Gastrocnemius medialis (tissue), 4 donors: ENCODE data around the gene PNMA8A. TPM values are rescaled to one million over a fixed set of nuclear protein-coding genes. Genes with fewer than 3 reads are reported as not detected.

Source experiments
- ATAC-seq, 2 donors: fragments of 150-250 bp; one replicate each; pipeline ENCODE4 v1.9.1; 2016
- DNase-seq, 2 donors: peaks; one replicate each; pipeline ENCODE4 v3.0.0-alpha.2; 2019
- H3K27ac ChIP-seq, 4 donors: fragments of 200-600 bp; sonication (generic); 1 replicate in 1 of 4; 2 replicates in 3 of 4; pipeline ENCODE4 v1.5.1; 2016 to 2018; ENCODE audit warnings: mild to moderate bottlenecking in 2 of 4, moderate library complexity in 1 of 4
- H3K27me3 ChIP-seq, 3 donors: fragments of 200-600 bp; sonication (generic) in 2 of 3; 1 replicate in 1 of 3; 2 replicates in 2 of 3; pipeline versions ENCODE4 v1.5.1 to v1.6.0; 2016 to 2019; ENCODE audit warnings: mild to moderate bottlenecking in 1 of 3, moderate library complexity in 1 of 3
- H3K36me3 ChIP-seq, 2 donors: fragments of 200-600 bp; sonication (generic) in 1 of 2; one replicate each; pipeline ENCODE4 v1.5.1; 2017 to 2018
- H3K4me1 ChIP-seq, 2 donors: fragments of 200-600 bp; sonication (generic) in 1 of 2; one replicate each; pipeline ENCODE4 v1.5.1; 2016 to 2017; ENCODE audit warnings: mild to moderate bottlenecking in 2 of 2
- H3K4me3 ChIP-seq, 4 donors: fragments of 200-600 bp; sonication (generic) in 3 of 4; 1 replicate in 1 of 4; 2 replicates in 3 of 4; pipeline ENCODE4 v1.5.1; 2016 to 2019; ENCODE audit warnings: mild to moderate bottlenecking in 2 of 4
- H3K9me3 ChIP-seq, 3 donors: fragments of 200-600 bp; sonication (generic) in 2 of 3; 1 replicate in 1 of 3; 2 replicates in 2 of 3; pipeline ENCODE4 v1.5.1; 2016 to 2019
- POLR2A ChIP-seq, 2 donors: fragments of 450-650 bp; IDR thresholded peaks; one replicate each; pipeline ENCODE4 v1.6.1; 2017; ENCODE audit warnings: antibody characterized with exemption in 2 of 2, mild to moderate bottlenecking in 2 of 2, moderate library complexity in 2 of 2
- in situ Hi-C, 4 donors: fragments of 200-750 bp; cut with MboI; loops; one replicate each; pipeline versions ENCODE4 v1.15.0 to v1.8.0; 2017; ENCODE audit warnings: low sequenced_read_pairs in 4 of 4
- intact Hi-C: fragments of 100-400 bp; cut with DNase I; formaldehyde crosslinking; loops from one replicate; pipeline ENCODE4 v1.15.1; 2023; ENCODE audit warnings: low total_unique reads
- total RNA-seq, 4 donors: library from RNA; depleted of rRNA; stranded (reverse); fragments of >200 nt; gene quantifications; one replicate each; pipeline versions ENCODE4 v1.1.0 to v1.2.3, GENCODE V29; 2016
- TF ChIP-seq, protein P1 (sequence below), 5 experiments: fragments of 450-650 bp in 3 of 5; fragments of 200-600 bp in 2 of 5; sonication (generic) in 2 of 5; IDR thresholded peaks in 4 of 5; conservative IDR thresholded peaks in 1 of 5; 1 replicate in 4 of 5; 2 replicates in 1 of 5; pipeline ENCODE4 v1.5.1; 2016 to 2019; ENCODE audit warnings: antibody characterized with exemption in 5 of 5, mild to moderate bottlenecking in 3 of 5, moderate library complexity in 3 of 5

Gene PNMA8A
- total RNA-seq, 4 donors from 2014 or later = 0.13 to 0.83 (median 0.60) TPM; not detected in 1

DNA sequence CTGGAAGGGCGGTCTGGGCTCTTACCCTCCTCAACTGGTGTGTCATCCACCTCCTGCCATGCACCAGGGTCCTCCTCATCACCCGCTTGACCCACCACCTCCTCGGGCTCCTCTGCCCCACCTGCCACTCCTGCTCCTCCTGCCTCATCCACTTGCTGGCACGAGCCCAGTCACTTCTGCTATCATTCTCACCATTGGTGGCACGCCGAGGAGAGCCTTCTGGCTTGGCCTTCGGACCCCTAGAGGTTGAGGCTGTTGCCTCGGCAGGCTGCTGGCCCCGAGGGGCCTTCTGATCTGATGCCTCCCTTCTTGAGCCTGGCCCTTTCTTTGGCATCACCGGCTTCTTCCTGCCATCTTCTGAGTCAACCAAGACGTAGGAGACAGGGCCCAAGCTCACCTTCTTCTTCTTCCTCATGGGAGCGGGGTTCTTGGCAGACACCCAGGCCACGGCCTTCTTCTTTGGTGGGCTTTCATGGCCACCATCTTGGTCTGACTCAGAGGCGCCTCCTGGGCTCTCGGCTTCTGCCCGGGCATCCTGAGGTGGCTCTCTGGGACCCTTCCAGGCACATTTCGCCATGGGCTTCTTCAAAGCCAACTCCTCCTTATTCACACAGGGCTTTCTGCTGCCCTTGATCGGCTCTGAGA lies 1.7 kb downstream of the PNMA8A start:
- in situ Hi-C loops (no loop called here), intact Hi-C loops (no loop called here)
- Histone ChIP-seq H3K4me1 (peaks cover 0 to 3% of the 10 kb centered on the region in 2 donors), H3K9me3 (no peaks in the 10 kb centered on the region), H3K36me3 (no peaks in the 10 kb centered on the region), H3K27ac (no peak overlapping the region), H3K4me3 (no peak overlapping the region), H3K27me3 (peaks cover 0 to 15% (median 3%) of the 10 kb centered on the region in 3 donors)
- no peak for ATAC-seq
- no peak for DNase-seq
- TF ChIP-seq, protein P1, sequence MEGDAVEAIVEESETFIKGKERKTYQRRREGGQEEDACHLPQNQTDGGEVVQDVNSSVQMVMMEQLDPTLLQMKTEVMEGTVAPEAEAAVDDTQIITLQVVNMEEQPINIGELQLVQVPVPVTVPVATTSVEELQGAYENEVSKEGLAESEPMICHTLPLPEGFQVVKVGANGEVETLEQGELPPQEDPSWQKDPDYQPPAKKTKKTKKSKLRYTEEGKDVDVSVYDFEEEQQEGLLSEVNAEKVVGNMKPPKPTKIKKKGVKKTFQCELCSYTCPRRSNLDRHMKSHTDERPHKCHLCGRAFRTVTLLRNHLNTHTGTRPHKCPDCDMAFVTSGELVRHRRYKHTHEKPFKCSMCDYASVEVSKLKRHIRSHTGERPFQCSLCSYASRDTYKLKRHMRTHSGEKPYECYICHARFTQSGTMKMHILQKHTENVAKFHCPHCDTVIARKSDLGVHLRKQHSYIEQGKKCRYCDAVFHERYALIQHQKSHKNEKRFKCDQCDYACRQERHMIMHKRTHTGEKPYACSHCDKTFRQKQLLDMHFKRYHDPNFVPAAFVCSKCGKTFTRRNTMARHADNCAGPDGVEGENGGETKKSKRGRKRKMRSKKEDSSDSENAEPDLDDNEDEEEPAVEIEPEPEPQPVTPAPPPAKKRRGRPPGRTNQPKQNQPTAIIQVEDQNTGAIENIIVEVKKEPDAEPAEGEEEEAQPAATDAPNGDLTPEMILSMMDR (IDR thresholded peaks at IDR 0.05 in 4 of 5, conservative IDR thresholded peaks at IDR 0.05 in 1 of 5) = no peak
- no peak for TF ChIP-seq POLR2A (IDR thresholded peaks at IDR 0.05)

DNA sequence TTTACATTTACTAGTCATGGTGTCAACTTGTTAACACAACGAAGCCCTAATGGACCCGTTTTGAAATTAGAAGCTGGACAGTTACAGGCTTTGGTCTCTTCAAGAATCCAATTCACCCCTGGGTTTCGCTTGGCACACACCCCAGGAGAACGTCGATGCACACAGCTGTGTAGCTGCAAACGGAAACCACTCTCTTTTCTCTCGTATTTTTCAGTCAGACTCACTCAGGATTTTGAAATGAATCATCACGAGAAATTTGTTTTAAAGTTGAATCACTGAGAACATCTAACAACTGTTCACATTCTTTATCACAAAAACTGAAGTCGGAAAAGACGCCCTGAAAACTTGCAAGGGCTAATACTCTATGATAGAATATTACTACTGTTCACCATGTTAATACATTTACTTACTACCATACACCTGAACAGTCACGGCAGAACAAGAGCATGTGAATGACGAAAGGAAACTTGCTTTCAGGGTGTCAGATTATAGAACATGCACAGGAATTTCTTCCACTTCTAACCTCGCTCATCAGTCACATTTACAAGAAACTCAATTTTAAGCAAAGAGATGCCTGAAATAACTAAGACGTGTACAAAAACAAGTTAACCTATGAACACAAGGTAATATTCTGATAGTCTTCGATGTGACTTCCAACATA lies 4.7 kb downstream of the PNMA8A start:
- intact Hi-C loops (no loop called here), in situ Hi-C loops (no loop called here)
- ATAC-seq (no peak), DNase-seq (no peak)
- Histone ChIP-seq H3K4me1 (peaks cover 0 to 3% of the 10 kb centered on the region in 2 donors), H3K36me3 (no peaks in the 10 kb centered on the region), H3K4me3 (no peak overlapping the region), H3K27ac (peak overlapping the region in 1 of 4 donors; percentile 29), H3K9me3 (no peaks in the 10 kb centered on the region), H3K27me3 (peaks cover 0 to 5% (median 0%) of the 10 kb centered on the region in 3 donors)
- TF ChIP-seq, protein P1 (IDR thresholded peaks at IDR 0.05 in 4 of 5, conservative IDR thresholded peaks at IDR 0.05 in 1 of 5) = no peak
- no peak for TF ChIP-seq POLR2A (IDR thresholded peaks at IDR 0.05)

DNA sequence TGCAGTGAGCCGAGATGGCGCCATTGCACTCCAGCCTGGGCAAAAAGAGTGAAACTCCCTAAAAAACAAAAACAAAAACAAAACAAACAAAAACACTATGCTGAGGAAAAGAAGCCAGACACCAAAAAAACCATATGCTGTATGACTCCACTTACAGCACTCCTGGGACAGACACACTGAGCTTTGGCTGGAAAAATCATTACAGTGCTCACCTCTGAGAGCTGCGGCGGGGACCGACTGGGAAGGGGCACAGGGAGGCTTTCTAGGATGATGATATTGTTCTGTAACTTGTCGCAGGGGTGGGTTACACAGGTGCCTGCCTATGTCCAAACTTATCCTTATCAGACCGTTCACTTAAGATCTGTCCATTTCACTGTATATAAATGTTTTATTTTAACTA lies 7.8 kb downstream of the PNMA8A start:
- no peaks in the 10 kb centered on the region for H3K9me3 ChIP-seq
- no peaks in the 10 kb centered on the region for H3K27me3 ChIP-seq
- intact Hi-C loops = no loop called here
- H3K4me3 ChIP-seq = no peak overlapping the region
- no peaks in the 10 kb centered on the region for H3K36me3 ChIP-seq
- no peak overlapping the region for H3K27ac ChIP-seq
- TF ChIP-seq POLR2A (IDR thresholded peaks at IDR 0.05) = no peak
- TF ChIP-seq, protein P1 (IDR thresholded peaks at IDR 0.05 in 4 of 5, conservative IDR thresholded peaks at IDR 0.05 in 1 of 5) = no peak
- ATAC-seq (no peak), DNase-seq (no peak)
- H3K4me1 ChIP-seq = no peaks in the 10 kb centered on the region
- in situ Hi-C loops = no loop called here

DNA sequence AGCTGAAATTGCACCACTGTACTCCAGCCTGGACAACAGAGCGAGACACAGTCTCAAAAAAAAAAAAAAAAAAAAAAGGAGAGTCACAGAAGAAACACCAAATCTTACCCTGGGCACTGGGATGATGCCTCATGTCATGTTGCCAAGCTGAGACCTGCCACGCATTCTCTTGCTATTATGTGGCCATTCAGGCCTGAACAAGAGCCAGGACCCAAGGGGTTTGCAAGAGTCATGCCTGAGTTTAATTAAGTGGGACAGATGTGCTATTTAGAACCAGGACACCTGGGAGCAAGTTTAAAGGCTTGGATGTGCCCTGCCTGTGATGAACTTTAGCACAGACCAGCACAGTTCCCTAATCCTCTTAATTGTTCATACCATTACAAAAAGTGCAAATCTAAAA lies 9.8 kb downstream of the PNMA8A start:
- in situ Hi-C loops = no loop called here
- no peak overlapping the region for H3K4me3 ChIP-seq
- no peak overlapping the region for H3K27ac ChIP-seq
- intact Hi-C loops = no loop called here
- DNase-seq (no peak), ATAC-seq (no peak)
- TF ChIP-seq, protein P1 (IDR thresholded peaks at IDR 0.05 in 4 of 5, conservative IDR thresholded peaks at IDR 0.05 in 1 of 5) = no peak
- TF ChIP-seq POLR2A (IDR thresholded peaks at IDR 0.05) = no peak
- no peaks in the 10 kb centered on the region for H3K27me3 ChIP-seq
- H3K36me3 ChIP-seq = no peaks in the 10 kb centered on the region
- H3K4me1 ChIP-seq = no peaks in the 10 kb centered on the region
- H3K9me3 ChIP-seq = no peaks in the 10 kb centered on the region
